Small intestine (tissue), 7 donors: ENCODE results near the gene B4GALNT1. TPM values are rescaled to one million over a fixed set of nuclear protein-coding genes. Genes with fewer than 3 reads are reported as not detected.
"Not testable (repeated sequence)": the region's sequence is repeated elsewhere in the genome, so short reads cannot be mapped to it uniquely, and the experiment has no call there.

Experiments
- DNase-seq, 2 donors: peaks; one replicate each; pipeline versions ENCODE4 v3.0.0 to v3.0.0-alpha.2; 2013
- FAIRE-seq: peaks from 2 replicates; lab custom pipeline; 2012; peaks lifted over from hg19 to GRCh38; lab: Jason Lieb, UNC
- H3K27ac ChIP-seq, 3 donors: one replicate each; pipeline ENCODE4 v1.5.1; 2013; ENCODE audit warnings: low read length in 2 of 3, mild to moderate bottlenecking in 2 of 3, control low read depth in 1 of 3, inconsistent platforms in 1 of 3, low read depth in 1 of 3, moderate library complexity in 1 of 3
- H3K27me3 ChIP-seq, 3 donors: one replicate each; pipeline ENCODE4 v1.6.1; 2013; ENCODE audit warnings: low read length in 3 of 3, inconsistent platforms in 1 of 3; ENCODE audit not compliant: control insufficient read depth in 3 of 3, insufficient read depth in 3 of 3
- H3K36me3 ChIP-seq, 3 donors: one replicate each; pipeline ENCODE4 v1.6.1; 2013; ENCODE audit warnings: low read length in 3 of 3, inconsistent platforms in 1 of 3, low read depth in 1 of 3, mild to moderate bottlenecking in 1 of 3, moderate library complexity in 1 of 3; ENCODE audit not compliant: control insufficient read depth in 3 of 3, insufficient read depth in 2 of 3
- H3K4me1 ChIP-seq, 3 donors: one replicate each; pipeline ENCODE4 v1.6.1; 2013; ENCODE audit warnings: low read length in 2 of 3, inconsistent platforms in 1 of 3, low read depth in 1 of 3, mild to moderate bottlenecking in 1 of 3, moderate library complexity in 1 of 3; ENCODE audit not compliant: control insufficient read depth in 3 of 3, insufficient read depth in 2 of 3
- H3K4me3 ChIP-seq, 3 donors: one replicate each; pipeline ENCODE4 v1.5.1; 2013; ENCODE audit warnings: low read length in 3 of 3, control low read depth in 1 of 3, inconsistent platforms in 1 of 3, low read depth in 1 of 3, mild to moderate bottlenecking in 1 of 3, moderate library complexity in 1 of 3
- H3K9me3 ChIP-seq, 2 donors: one replicate each; pipeline ENCODE4 v1.6.1; 2013; ENCODE audit warnings: low read depth in 1 of 2, low read length in 1 of 2; ENCODE audit not compliant: control insufficient read depth in 2 of 2, insufficient read depth in 1 of 2
- WGBS, 3 donors: extraction: QIAGEN DNeasy Blood & Tissue Kit; methylation state at CpG; one replicate each; pipeline ENCODE4 v1.1.7; 2013; 5-methylcytosine and 5-hydroxymethylcytosine counted together
- polyA plus RNA-seq, 4 donors: library from polyadenylated mRNA; stranded (reverse) in 3 of 4; unstranded in 1 of 4; fragments of 200-250 nt in 3 of 4; fragments of 120-200 nt in 1 of 4; gene quantifications; one replicate each; pipeline versions ENCODE4 v1.2.1 to v1.2.3, GENCODE V29; 2013
- donor health status: healthy with polysubstance abuse.
- donor health status: control.
- donor health status: control.
- donor health status: Bipolar disorder and iron deficiency.
- donor health status: healthy.

B4GALNT1 gene
- polyA plus RNA-seq, 4 donors: 0.27 to 2.1 (median 0.95) TPM; not detected in 1

GRCh38 chr12:57645990-57646658, 13.1 kb upstream of the B4GALNT1 start:
- H3K36me3 ChIP-seq, H3K4me3 ChIP-seq, H3K27ac ChIP-seq, H3K27me3 ChIP-seq, FAIRE-seq, H3K4me1 ChIP-seq, DNase-seq: not testable (repeated sequence)
- peaks cover 0 to 13% of the 10 kb centered on the region in 2 donors for H3K9me3 ChIP-seq
- 71 to 81% (median 74%) methylated on average over 11 to 13 of the region's 13 CpGs for WGBS, 3 donors

GRCh38 chr12:57641699-57642442, 8.9 kb upstream of the B4GALNT1 start:
- H3K4me1 ChIP-seq: no peaks in the 10 kb centered on the region
- H3K9me3 ChIP-seq: peaks cover 0 to 13% of the 10 kb centered on the region in 2 donors
- no peak overlapping the region for H3K4me3 ChIP-seq
- H3K36me3 ChIP-seq: no peaks in the 10 kb centered on the region
- WGBS, 3 donors: 39 to 57% (median 54%) methylated on average over 5 of the region's 5 CpGs
- peaks cover 0 to 27% (median 7%) of the 10 kb centered on the region in 3 donors for H3K27me3 ChIP-seq
- no peak overlapping the region for H3K27ac ChIP-seq
- FAIRE-seq: no peak
- DNase-seq: no peak

GRCh38 chr12:57640175-57641042, 7.4 kb upstream of the B4GALNT1 start:
- FAIRE-seq: no peak
- H3K4me1 ChIP-seq: no peaks in the 10 kb centered on the region
- H3K4me3 ChIP-seq: no peak overlapping the region
- peaks cover 2 to 31% (median 7%) of the 10 kb centered on the region in 3 donors for H3K27me3 ChIP-seq
- DNase-seq: no peak
- H3K9me3 ChIP-seq: peaks cover 0 to 5% of the 10 kb centered on the region in 2 donors
- 61 to 68% (median 67%) methylated on average over 7 of the region's 7 CpGs for WGBS, 3 donors
- no peak overlapping the region for H3K27ac ChIP-seq
- no peaks in the 10 kb centered on the region for H3K36me3 ChIP-seq

DNA sequence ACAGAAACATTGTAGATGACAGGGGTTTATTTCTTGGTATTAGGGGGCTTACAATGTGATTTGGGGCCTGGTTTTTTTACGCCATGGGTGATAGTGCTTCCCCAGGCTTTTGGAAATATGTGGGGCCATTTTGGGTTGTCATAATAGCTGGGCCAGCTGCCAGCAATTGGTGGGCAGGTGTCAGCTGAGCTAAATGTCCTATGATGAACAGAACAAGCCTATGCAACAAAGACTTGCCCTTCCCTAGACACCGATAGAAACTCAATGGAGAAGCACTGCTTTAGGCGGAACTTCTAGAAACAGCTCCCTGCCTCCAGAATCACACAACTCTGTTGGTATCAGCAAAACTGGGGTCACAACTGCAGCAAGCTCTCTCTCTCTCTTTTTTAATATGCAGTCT, 5.1 kb upstream of the B4GALNT1 start:
- no peak for FAIRE-seq
- Histone ChIP-seq H3K9me3 (no peaks in the 10 kb centered on the region), H3K36me3 (no peaks in the 10 kb centered on the region), H3K27me3 (peaks cover 2 to 47% (median 11%) of the 10 kb centered on the region in 3 donors), H3K4me1 (no peaks in the 10 kb centered on the region), H3K4me3 (no peak overlapping the region), H3K27ac (no peak overlapping the region)
- no peak for DNase-seq
- 79 to 88% (median 87%) methylated on average over 3 of the region's 3 CpGs for WGBS, 3 donors

GRCh38 chr12:57637364-57637763, 4.4 kb upstream of the B4GALNT1 start:
- Histone ChIP-seq H3K4me1 (peaks cover 0 to 4% (median 0%) of the 10 kb centered on the region in 3 donors), H3K27me3 (peaks cover 2 to 53% (median 11%) of the 10 kb centered on the region in 3 donors), H3K9me3 (no peaks in the 10 kb centered on the region), H3K36me3 (no peaks in the 10 kb centered on the region), H3K27ac (no peak overlapping the region), H3K4me3 (no peak overlapping the region)
- 45 to 65% (median 47%) methylated on average over 3 of the region's 3 CpGs for WGBS, 3 donors
- no peak for DNase-seq
- no peak for FAIRE-seq

DNA sequence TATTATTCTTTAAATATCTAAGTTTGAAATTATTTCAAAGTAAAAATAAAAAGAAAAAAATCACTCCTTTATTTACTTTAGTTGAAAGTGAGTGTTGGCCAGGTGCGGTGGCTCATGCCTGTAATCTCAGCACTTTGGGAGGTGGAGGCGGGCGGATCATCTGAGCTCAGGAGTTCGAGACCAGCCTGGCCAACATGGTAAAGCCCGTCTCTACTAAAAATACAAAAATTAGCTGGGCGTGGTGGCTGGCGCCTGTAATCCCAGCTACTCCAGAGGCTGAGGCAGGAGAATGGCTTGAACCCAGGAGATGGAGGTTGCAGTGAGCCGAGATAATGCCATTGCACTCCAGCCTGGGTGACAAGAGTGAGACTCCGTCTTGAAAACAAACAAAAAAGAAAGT, 3.7 kb upstream of the B4GALNT1 start:
- FAIRE-seq, DNase-seq, H3K4me1 ChIP-seq, H3K9me3 ChIP-seq, H3K27ac ChIP-seq, H3K36me3 ChIP-seq, H3K4me3 ChIP-seq: not testable (repeated sequence)
- peaks cover 4 to 55% (median 16%) of the 10 kb centered on the region in 3 donors for H3K27me3 ChIP-seq
- WGBS, 3 donors: 68 to 85% (median 80%) methylated on average over 9 of the region's 9 CpGs

DNA sequence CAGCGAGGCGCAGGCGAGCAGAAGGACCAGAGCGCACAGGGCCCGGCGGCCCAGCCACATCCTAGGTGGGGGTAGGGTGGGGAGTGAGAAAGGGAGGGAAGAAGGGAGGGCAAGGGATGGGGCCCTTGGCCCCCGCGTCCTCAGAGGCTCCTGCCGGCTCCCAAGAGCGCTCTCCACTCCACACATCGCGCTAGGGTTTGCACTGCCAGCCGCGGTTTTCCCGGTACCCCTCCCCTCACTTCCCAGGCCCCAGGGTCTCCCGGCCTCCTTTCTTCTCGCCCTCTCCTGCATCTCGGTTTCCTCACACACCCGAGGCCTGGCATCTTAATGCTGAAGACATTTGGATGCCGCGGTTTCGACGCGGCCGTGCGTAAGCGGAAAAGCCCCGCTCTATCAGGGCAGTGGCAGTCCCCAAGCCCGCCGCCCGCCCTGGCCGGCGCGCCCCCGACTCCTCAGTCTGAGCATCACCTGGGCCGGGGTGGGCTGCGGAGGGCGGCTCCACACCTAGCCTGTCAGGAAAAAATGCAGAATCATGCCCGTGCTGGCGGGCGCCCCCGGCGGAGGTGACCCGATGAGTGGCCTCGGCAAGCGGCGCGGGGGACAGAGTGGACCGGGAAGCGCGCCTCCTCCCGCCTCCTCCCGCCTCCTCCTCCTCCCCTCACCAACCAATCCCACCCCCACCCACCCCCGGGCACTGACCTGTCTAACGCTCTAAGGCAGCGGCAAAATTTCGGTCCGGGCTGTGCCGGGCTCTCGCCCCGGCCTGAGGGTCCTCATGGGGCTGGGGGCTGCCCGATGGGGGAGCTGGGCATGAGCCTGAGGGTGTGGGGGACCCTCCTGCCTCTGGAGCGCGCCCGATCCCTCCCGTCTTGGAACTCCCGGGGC, 686 bp downstream of the B4GALNT1 start:
- Histone ChIP-seq H3K4me1 (peaks cover 0 to 12% (median 0%) of the 10 kb centered on the region in 3 donors), H3K27me3 (peaks cover 9 to 75% (median 29%) of the 10 kb centered on the region in 3 donors), H3K27ac (no peak overlapping the region), H3K36me3 (no peaks in the 10 kb centered on the region), H3K9me3 (no peaks in the 10 kb centered on the region), H3K4me3 (peak overlapping the region; percentile 32 to 56 (median 39))
- DNase-seq (peak in 1 of 2 donors; percentile 26), FAIRE-seq (no peak)
- 1 to 5% (median 4%) methylated on average over 53 to 67 of the region's 67 CpGs for WGBS, 3 donors
